CD4-positive, CD25-positive, alpha-beta regulatory T cell (primary cell): ENCODE data around the gene TNFRSF25. TPM values are rescaled to one million over a fixed set of nuclear protein-coding genes. Genes with fewer than 3 reads are reported as not detected.
A peak's percentile ranks its signal among the peaks of the same experiment; 100 is the strongest.
"Not testable (repeated sequence)": the region's sequence is repeated elsewhere in the genome, so short reads cannot be mapped to it uniquely, and the experiment has no call there.

Experiments used
- ATAC-seq, 2 donors: fragments of 150-1000 bp; cut with Tn5 transposase; one replicate each; pipeline ENCODE4 v1.10.0; 2021; ENCODE audit warnings: low read depth in 2 of 2, moderate number of reproducible peaks in 2 of 2, moderate library complexity in 1 of 2
- DNase-seq, 3 donors: peaks; one replicate each; pipeline versions ENCODE4 v3.0.0 to v3.0.0-alpha.2; 2012 to 2022; ENCODE audit warnings: mixed read lengths in 1 of 3
- H3K27ac ChIP-seq: one replicate; pipeline ENCODE4 v1.7.0; 2013; ENCODE audit warnings: mild to moderate bottlenecking, low read length; ENCODE audit not compliant: insufficient read depth, poor library complexity, severe bottlenecking
- H3K27me3 ChIP-seq: one replicate; pipeline ENCODE4 v1.7.0; 2013; ENCODE audit warnings: low read length; ENCODE audit not compliant: control insufficient read depth, insufficient read depth
- H3K36me3 ChIP-seq: one replicate; pipeline ENCODE4 v1.7.0; 2013; ENCODE audit warnings: mild to moderate bottlenecking, low read length, moderate library complexity; ENCODE audit not compliant: control insufficient read depth, insufficient read depth
- H3K4me1 ChIP-seq: 2 replicates; pipeline ENCODE4 v1.7.0; 2013; ENCODE audit warnings: mild to moderate bottlenecking, low read length; ENCODE audit not compliant: insufficient read depth, control insufficient read depth, poor library complexity, severe bottlenecking
- H3K4me3 ChIP-seq: one replicate; pipeline ENCODE4 v1.7.0; 2013; ENCODE audit warnings: low read depth, mild to moderate bottlenecking, low read length, moderate library complexity
- H3K9me3 ChIP-seq, 2 experiments: 1 replicate in 1 of 2; 2 replicates in 1 of 2; pipeline ENCODE4 v1.7.0; 2013; ENCODE audit warnings: low read length in 2 of 2, mild to moderate bottlenecking in 1 of 2, moderate library complexity in 1 of 2; ENCODE audit not compliant: control insufficient read depth in 2 of 2
- H3K27ac Mint-ChIP-seq, 3 donors: one replicate each; pipeline ENCODE4 v1.8.0; 2020 to 2022; ENCODE audit warnings: mild to moderate bottlenecking in 3 of 3, mixed read lengths in 3 of 3, moderate library complexity in 2 of 3
- H3K27me3 Mint-ChIP-seq: one replicate; pipeline ENCODE4 v1.8.0; 2022; ENCODE audit warnings: mild to moderate bottlenecking, mixed read lengths
- H3K36me3 Mint-ChIP-seq: one replicate; pipeline ENCODE4 v1.8.0; 2020; ENCODE audit warnings: mixed read lengths
- H3K4me1 Mint-ChIP-seq, 4 donors: one replicate each; pipeline ENCODE4 v1.8.0; 2020 to 2022; ENCODE audit warnings: mixed read lengths in 4 of 4, mild to moderate bottlenecking in 1 of 4
- H3K4me3 Mint-ChIP-seq, 4 donors: one replicate each; pipeline ENCODE4 v1.8.0; 2020 to 2022; ENCODE audit warnings: mild to moderate bottlenecking in 4 of 4, mixed read lengths in 4 of 4, moderate library complexity in 3 of 4
- H3K9me3 Mint-ChIP-seq, 7 donors: one replicate each; pipeline ENCODE4 v1.8.0; 2020 to 2022; ENCODE audit warnings: mixed read lengths in 7 of 7, mild to moderate bottlenecking in 3 of 7, moderate library complexity in 2 of 7
- polyA plus RNA-seq, 4 donors: library from polyadenylated mRNA; unstranded; fragments of 300-500 nt; fragmentation: Illumina TruSeq; gene quantifications; one replicate each; pipeline ENCODE4 v1.2.3, GENCODE V29; 2021
- total RNA-seq: library from RNA; stranded (reverse); gene quantifications from one replicate; pipeline ENCODE4 v1.2.3, GENCODE V29; 2022

The TNFRSF25 gene
- total and polyA plus RNA-seq, 5 donors from 2014 or later, result 23.3 to 258 (median 31.4) TPM

- no peak for DNase-seq
- Mint-ChIP-seq H3K27ac (peak overlapping the region in 1 of 3 donors; percentile 74), H3K4me1 (peaks cover 0 to 40% (median 11%) of the 10 kb centered on the region in 4 donors), H3K36me3 (no peaks in the 10 kb centered on the region), H3K27me3 (peaks cover 77% of the 10 kb centered on the region), H3K9me3 (peaks cover 0 to 4% (median 0%) of the 10 kb centered on the region in 7 donors), H3K4me3 (peak overlapping the region; percentile 13 to 70 (median 57))
- Histone ChIP-seq H3K4me1 (peaks cover 30% of the 10 kb centered on the region), H3K27ac (no peak overlapping the region), H3K36me3 (no peaks in the 10 kb centered on the region), H3K27me3 (peaks cover 8% of the 10 kb centered on the region), H3K9me3 (no peaks in the 10 kb centered on the region), H3K4me3 (no peak overlapping the region)
- peak in 1 of 2 donors; percentile 17 for ATAC-seq
Observed at GRCh38 chr1:6448749-6449631, 17.0 kb downstream of the TNFRSF25 start.

- Mint-ChIP-seq H3K4me1 (peaks cover 0 to 33% (median 11%) of the 10 kb centered on the region in 4 donors), H3K4me3 (peak overlapping the region in 3 of 4 donors; percentile 51 to 77 (median 70)), H3K27me3 (peaks cover 74% of the 10 kb centered on the region), H3K27ac (no peak overlapping the region), H3K9me3 (peaks cover 0 to 2% (median 0%) of the 10 kb centered on the region in 7 donors), H3K36me3 (no peaks in the 10 kb centered on the region)
- Histone ChIP-seq H3K27ac (no peak overlapping the region), H3K4me1 (peaks cover 28% of the 10 kb centered on the region), H3K4me3 (no peak overlapping the region), H3K36me3 (no peaks in the 10 kb centered on the region), H3K27me3 (peaks cover 8% of the 10 kb centered on the region), H3K9me3 (no peaks in the 10 kb centered on the region)
- DNase-seq (peak in 2 of 3 donors; percentile 51 to 54), ATAC-seq (peak; percentile 36 to 44)
Observed at GRCh38 chr1:6447818-6448748, 17.9 kb downstream of the TNFRSF25 start.

GRCh38 chr1:6447016-6447817 is 18.8 kb downstream of the TNFRSF25 start:
- Mint-ChIP-seq H3K27ac (no peak overlapping the region), H3K4me1 (peaks cover 0 to 32% (median 11%) of the 10 kb centered on the region in 4 donors), H3K27me3 (peaks cover 71% of the 10 kb centered on the region), H3K36me3 (no peaks in the 10 kb centered on the region), H3K4me3 (peak overlapping the region in 2 of 4 donors; percentile 70 to 77), H3K9me3 (peaks cover 0 to 2% (median 0%) of the 10 kb centered on the region in 7 donors)
- H3K36me3 ChIP-seq, result no peaks in the 10 kb centered on the region
- peaks cover 8% of the 10 kb centered on the region for H3K27me3 ChIP-seq
- H3K4me1 ChIP-seq, result peaks cover 28% of the 10 kb centered on the region
- DNase-seq (no peak), ATAC-seq (no peak)
- H3K4me3 ChIP-seq, result no peak overlapping the region
- no peak overlapping the region for H3K27ac ChIP-seq
- no peaks in the 10 kb centered on the region for H3K9me3 ChIP-seq

GRCh38 chr1:6446665-6447015 is 19.3 kb downstream of the TNFRSF25 start:
- peaks cover 8% of the 10 kb centered on the region for H3K27me3 ChIP-seq
- H3K9me3 Mint-ChIP-seq, result peaks cover 0 to 2% (median 0%) of the 10 kb centered on the region in 7 donors

GRCh38 chr1:6445929-6446328 is 20.0 kb downstream of the TNFRSF25 start:
- H3K27me3 ChIP-seq, result peaks cover 12% of the 10 kb centered on the region
- peaks cover 75% of the 10 kb centered on the region for H3K27me3 Mint-ChIP-seq
- DNase-seq, H3K36me3 ChIP-seq, H3K27ac ChIP-seq, H3K27ac Mint-ChIP-seq, H3K9me3 ChIP-seq, ATAC-seq, H3K4me3 ChIP-seq, H3K36me3 Mint-ChIP-seq, H3K9me3 Mint-ChIP-seq: not testable (repeated sequence)
- peaks cover 0 to 33% (median 11%) of the 10 kb centered on the region in 4 donors for H3K4me1 Mint-ChIP-seq
- peak overlapping the region in 3 of 4 donors; percentile 16 to 52 (median 26) for H3K4me3 Mint-ChIP-seq
- H3K4me1 ChIP-seq, result peaks cover 30% of the 10 kb centered on the region

More at GRCh38 chr1:6446665-6447015, 19.3 kb downstream of the TNFRSF25 start:
- Histone ChIP-seq H3K27ac (no peak overlapping the region), H3K4me3 (no peak overlapping the region), H3K4me1 (peaks cover 28% of the 10 kb centered on the region), H3K9me3 (no peaks in the 10 kb centered on the region), H3K36me3 (no peaks in the 10 kb centered on the region)
- H3K4me1 Mint-ChIP-seq, result peaks cover 0 to 32% (median 11%) of the 10 kb centered on the region in 4 donors
- ATAC-seq (no peak), DNase-seq (no peak)
- H3K36me3 Mint-ChIP-seq, result no peaks in the 10 kb centered on the region
- peak overlapping the region in 1 of 3 donors; percentile 52 for H3K27ac Mint-ChIP-seq
- H3K4me3 Mint-ChIP-seq, result peak overlapping the region in 2 of 4 donors; percentile 52 to 67
- H3K27me3 Mint-ChIP-seq, result peaks cover 75% of the 10 kb centered on the region

- ATAC-seq (peak in 1 of 2 donors; percentile 26), DNase-seq (peak; percentile 30 to 50 (median 50))
- peak overlapping the region in 2 of 4 donors; percentile 31 to 63 for H3K4me3 Mint-ChIP-seq
- Histone ChIP-seq H3K27me3 (peaks cover 12% of the 10 kb centered on the region), H3K36me3 (no peaks in the 10 kb centered on the region), H3K9me3 (no peaks in the 10 kb centered on the region), H3K4me1 (peaks cover 34% of the 10 kb centered on the region), H3K4me3 (no peak overlapping the region), H3K27ac (no peak overlapping the region)
- peaks cover 68% of the 10 kb centered on the region for H3K27me3 Mint-ChIP-seq
- H3K9me3 Mint-ChIP-seq, result peaks cover 0 to 2% (median 0%) of the 10 kb centered on the region in 7 donors
- peaks cover 0 to 30% (median 11%) of the 10 kb centered on the region in 4 donors for H3K4me1 Mint-ChIP-seq
- no peaks in the 10 kb centered on the region for H3K36me3 Mint-ChIP-seq
- no peak overlapping the region for H3K27ac Mint-ChIP-seq
Observed at GRCh38 chr1:6445062-6445763, 20.8 kb downstream of the TNFRSF25 start.
